PC-3 (cell line): Measurements from ENCODE around the gene NKD1. TPM values are rescaled to one million over a fixed set of nuclear protein-coding genes. Genes with fewer than 3 reads are reported as not detected.

ENCODE experiments used
- ATAC-seq: fragments of 200-7000 bp; cut with Tn5 transposase; 2 replicates; pipeline ENCODE4 v1.9.1; 2020; ENCODE audit warnings: mild to moderate bottlenecking, moderate library complexity
- BruUV-seq: library from RNA; stranded (reverse); fragments of 400-500 nt; replicated peaks from 2 replicates; lab custom pipeline; 2021; lab: Mats Ljungman, UMichigan
- CTCF ChIA-PET: fragments of 300-600 bp; sonication (Branson Sonifier 250); formaldehyde crosslinking; loops from one replicate; lab custom pipeline; 2022; ENCODE audit warnings: antibody characterized with exemption; lab: Charles Lee
- POLR2A ChIA-PET: fragments of 300-600 bp; sonication (Branson Sonifier 250); formaldehyde crosslinking; loops from one replicate; lab custom pipeline; 2022; ENCODE audit warnings: antibody characterized with exemption; ENCODE audit not compliant: unreplicated experiment; lab: Charles Lee
- DNase-seq: peaks from one replicate; pipeline ENCODE4 v3.0.0-alpha.2; 2015
- H2AFZ ChIP-seq: fragments of 300-600 bp; sonication (generic); 2 replicates; pipeline ENCODE4 v1.6.0; 2016; ENCODE audit warnings: antibody characterized with exemption, low read length
- H3F3A ChIP-seq: fragments of 300-600 bp; sonication (generic); one replicate; pipeline ENCODE4 v1.6.0; 2017; ENCODE audit warnings: antibody characterized with exemption, low read length, control low read depth, mild to moderate bottlenecking; ENCODE audit not compliant: unreplicated experiment
- H3K27ac ChIP-seq: fragments of 300-600 bp; sonication (generic); 2 replicates; pipeline ENCODE4 v1.5.1; 2016; ENCODE audit warnings: mild to moderate bottlenecking, low read length
- H3K27me3 ChIP-seq: fragments of 300-600 bp; sonication (generic); 2 replicates; pipeline ENCODE4 v1.6.1; 2016; ENCODE audit warnings: low read length, mixed read lengths
- H3K36me3 ChIP-seq: fragments of 300-600 bp; sonication (generic); 2 replicates; pipeline ENCODE4 v1.6.1; 2016; ENCODE audit warnings: low read depth, mixed run types, low read length, mixed read lengths
- H3K4me1 ChIP-seq: fragments of 300-600 bp; sonication (generic); 2 replicates; pipeline ENCODE4 v1.5.1; 2016; ENCODE audit warnings: low read length; ENCODE audit not compliant: insufficient read depth
- H3K4me2 ChIP-seq: fragments of 300-600 bp; sonication (generic); 2 replicates; pipeline ENCODE4 v1.6.0; 2016; ENCODE audit warnings: low read length
- H3K4me3 ChIP-seq: fragments of 300-600 bp; sonication (generic); 2 replicates; pipeline ENCODE4 v1.5.1; 2016; ENCODE audit warnings: mild to moderate bottlenecking, low read length, mixed read lengths
- H3K79me2 ChIP-seq: fragments of 300-600 bp; sonication (generic); 2 replicates; pipeline ENCODE4 v1.6.1; 2017; ENCODE audit warnings: low read length, mixed read lengths
- H3K9ac ChIP-seq: fragments of 300-600 bp; sonication (generic); 2 replicates; pipeline ENCODE4 v1.6.0; 2016; ENCODE audit warnings: mild to moderate bottlenecking, low read length
- H3K9me2 ChIP-seq: fragments of 300-600 bp; sonication (generic); replicated peaks from 2 replicates; pipeline ENCODE4 v1.6.1; 2016; ENCODE audit warnings: mixed run types, low read length, mixed read lengths
- H3K9me3 ChIP-seq: fragments of 300-600 bp; sonication (generic); 2 replicates; pipeline ENCODE4 v1.6.1; 2016; ENCODE audit warnings: low read length, mixed read lengths
- H4K20me1 ChIP-seq: fragments of 300-600 bp; sonication (generic); 2 replicates; pipeline ENCODE4 v1.6.1; 2016; ENCODE audit warnings: low read length, mixed read lengths
- EZH2 ChIP-seq: fragments of 300-600 bp; sonication (generic); IDR thresholded peaks from one replicate; pipeline ENCODE4 v1.6.1; 2017; ENCODE audit warnings: antibody characterized with exemption, mild to moderate bottlenecking, low read length; ENCODE audit not compliant: unreplicated experiment
- EZH2phosphoT487 ChIP-seq: fragments of 300-600 bp; sonication (generic); IDR thresholded peaks from 2 replicates; pipeline ENCODE4 v1.6.1; 2018; ENCODE audit warnings: mild to moderate bottlenecking, antibody characterized with exemption, low read length, borderline replicate concordance
- intact Hi-C: fragments of 100-400 bp; cut with micrococcal nuclease; formaldehyde crosslinking; loops from 2 replicates; pipeline ENCODE4 v1.9.0; 2023
- total RNA-seq: library from RNA; depleted of rRNA; stranded (reverse); fragments of >200 nt; gene quantifications from 2 replicates; pipeline ENCODE4 v1.2.3, GENCODE V29; 2014
- TF ChIP-seq, protein P1 (sequence below): fragments of 300-600 bp; sonication (generic); conservative IDR thresholded peaks from 2 replicates; pipeline ENCODE4 v1.5.1; 2017; ENCODE audit warnings: antibody characterized with exemption, low read depth, mild to moderate bottlenecking, low read length

NKD1 gene
- total RNA-seq, 1 experiment from 2014 or later: 0.07 TPM

DNA sequence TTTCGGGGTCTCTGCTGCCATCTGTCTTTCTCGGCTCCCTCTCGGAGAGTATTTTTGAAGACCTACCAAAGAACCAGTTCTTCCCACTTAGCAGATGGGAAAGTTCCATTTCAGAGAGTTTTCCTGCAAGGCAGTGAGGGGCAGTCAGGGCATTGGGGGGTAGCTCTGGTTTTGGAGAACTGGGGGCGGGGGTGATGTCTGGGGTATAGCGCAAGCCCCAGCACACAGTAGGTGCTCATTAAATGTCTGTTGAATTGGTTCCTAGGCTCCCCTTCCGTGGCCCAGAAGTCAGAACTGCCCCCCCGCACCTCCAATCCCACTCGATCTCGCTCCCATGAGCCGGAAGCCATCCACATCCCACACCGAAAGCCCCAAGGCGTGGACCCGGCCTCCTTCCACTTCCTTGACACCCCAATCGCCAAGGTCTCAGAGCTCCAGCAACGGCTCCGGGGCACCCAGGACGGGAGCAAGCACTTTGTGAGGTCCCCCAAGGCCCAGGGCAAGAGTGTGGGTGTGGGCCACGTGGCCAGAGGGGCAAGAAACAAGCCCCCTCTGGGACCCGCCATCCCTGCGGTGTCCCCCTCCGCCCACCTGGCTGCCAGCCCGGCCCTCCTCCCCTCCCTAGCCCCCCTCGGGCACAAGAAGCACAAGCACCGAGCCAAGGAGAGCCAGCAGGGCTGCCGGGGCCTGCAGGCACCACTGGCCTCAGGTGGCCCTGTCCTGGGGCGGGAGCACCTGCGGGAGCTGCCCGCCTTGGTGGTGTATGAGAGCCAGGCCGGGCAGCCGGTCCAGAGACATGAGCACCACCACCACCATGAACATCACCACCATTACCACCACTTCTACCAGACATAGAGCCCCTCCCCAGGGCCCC, 85.0 kb downstream of the NKD1 start:
- H3K4me2 ChIP-seq: no peak overlapping the region
- no peak overlapping the region for H3K27ac ChIP-seq
- H3K36me3 ChIP-seq: no peaks in the 10 kb centered on the region
- no peak overlapping the region for H3K9ac ChIP-seq
- H3K9me2 ChIP-seq: no peaks in the 10 kb centered on the region
- intact Hi-C loops: no loop called here
- ChIA-PET CTCF (no interaction called here), POLR2A (no interaction called here)
- H3K79me2 ChIP-seq: no peaks in the 10 kb centered on the region
- H3F3A ChIP-seq: no peaks in the 10 kb centered on the region
- no peak for ATAC-seq
- peaks cover 10% of the 10 kb centered on the region for H3K4me1 ChIP-seq
- TF ChIP-seq, protein P1, sequence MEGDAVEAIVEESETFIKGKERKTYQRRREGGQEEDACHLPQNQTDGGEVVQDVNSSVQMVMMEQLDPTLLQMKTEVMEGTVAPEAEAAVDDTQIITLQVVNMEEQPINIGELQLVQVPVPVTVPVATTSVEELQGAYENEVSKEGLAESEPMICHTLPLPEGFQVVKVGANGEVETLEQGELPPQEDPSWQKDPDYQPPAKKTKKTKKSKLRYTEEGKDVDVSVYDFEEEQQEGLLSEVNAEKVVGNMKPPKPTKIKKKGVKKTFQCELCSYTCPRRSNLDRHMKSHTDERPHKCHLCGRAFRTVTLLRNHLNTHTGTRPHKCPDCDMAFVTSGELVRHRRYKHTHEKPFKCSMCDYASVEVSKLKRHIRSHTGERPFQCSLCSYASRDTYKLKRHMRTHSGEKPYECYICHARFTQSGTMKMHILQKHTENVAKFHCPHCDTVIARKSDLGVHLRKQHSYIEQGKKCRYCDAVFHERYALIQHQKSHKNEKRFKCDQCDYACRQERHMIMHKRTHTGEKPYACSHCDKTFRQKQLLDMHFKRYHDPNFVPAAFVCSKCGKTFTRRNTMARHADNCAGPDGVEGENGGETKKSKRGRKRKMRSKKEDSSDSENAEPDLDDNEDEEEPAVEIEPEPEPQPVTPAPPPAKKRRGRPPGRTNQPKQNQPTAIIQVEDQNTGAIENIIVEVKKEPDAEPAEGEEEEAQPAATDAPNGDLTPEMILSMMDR: no peak
- TF ChIP-seq EZH2phosphoT487 (no peak), EZH2 (no peak)
- H3K9me3 ChIP-seq: no peaks in the 10 kb centered on the region
- no peak overlapping the region for H3K4me3 ChIP-seq
- no peaks in the 10 kb centered on the region for H4K20me1 ChIP-seq
- H2AFZ ChIP-seq: no peak overlapping the region
- DNase-seq: no peak
- no TSS peak for BruUV-seq
- H3K27me3 ChIP-seq: peaks cover 4% of the 10 kb centered on the region; the same call in 1 of the 2 replicates

DNA sequence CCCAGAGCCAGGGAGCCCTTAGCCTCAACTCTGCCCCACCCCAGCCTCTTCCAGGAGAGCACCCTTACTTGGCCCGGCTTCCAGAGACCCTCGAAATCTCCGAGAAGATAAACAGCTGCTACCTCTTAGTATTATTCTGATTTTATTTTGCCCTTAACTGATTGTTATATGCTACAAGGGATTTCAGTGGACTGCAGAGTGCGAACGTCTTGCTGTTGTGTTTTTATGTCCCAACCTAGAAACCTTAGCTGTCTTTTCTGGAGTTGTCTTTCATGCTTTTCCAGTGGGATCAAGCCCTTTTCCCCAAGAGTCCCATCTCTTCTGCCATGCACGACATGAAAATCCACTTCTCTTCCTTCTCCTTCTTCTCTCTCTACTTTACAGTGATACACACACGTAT, 85.9 kb downstream of the NKD1 start:
- no peaks in the 10 kb centered on the region for H3K36me3 ChIP-seq
- no peaks in the 10 kb centered on the region for H3K9me3 ChIP-seq
- H2AFZ ChIP-seq: no peak overlapping the region
- H3K4me3 ChIP-seq: no peak overlapping the region
- ATAC-seq (no peak), DNase-seq (no peak)
- intact Hi-C loops: no loop called here
- BruUV-seq: no TSS peak
- no peaks in the 10 kb centered on the region for H4K20me1 ChIP-seq
- no peaks in the 10 kb centered on the region for H3F3A ChIP-seq
- ChIA-PET CTCF (no interaction called here), POLR2A (no interaction called here)
- H3K27ac ChIP-seq: no peak overlapping the region
- TF ChIP-seq EZH2: no peak
- TF ChIP-seq EZH2phosphoT487: no peak
- peaks cover 4% of the 10 kb centered on the region; the same call in 1 of the 2 replicates for H3K27me3 ChIP-seq
- H3K9ac ChIP-seq: no peak overlapping the region
- H3K4me2 ChIP-seq: no peak overlapping the region
- no peaks in the 10 kb centered on the region for H3K79me2 ChIP-seq
- H3K9me2 ChIP-seq: no peaks in the 10 kb centered on the region
- H3K4me1 ChIP-seq: peaks cover 10% of the 10 kb centered on the region

DNA sequence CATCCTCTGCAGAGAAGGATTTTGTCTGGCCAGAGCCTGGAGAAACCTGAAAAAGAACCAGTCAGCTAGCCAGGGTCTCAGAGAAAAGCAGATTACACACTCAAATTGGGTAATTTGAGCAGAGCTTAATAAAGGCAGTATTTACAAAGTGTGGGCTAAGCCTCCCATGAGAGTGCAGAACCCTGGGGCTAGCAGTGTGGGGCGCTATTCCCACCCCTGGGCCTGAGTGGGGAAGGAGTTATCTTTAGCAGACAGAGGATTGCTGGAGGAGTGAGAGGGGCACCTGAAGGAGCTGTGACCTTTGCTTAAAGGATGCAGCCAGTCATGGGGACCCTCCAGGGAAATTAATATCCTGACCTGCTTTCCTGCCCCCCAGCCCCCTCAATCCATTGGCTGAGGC, 86.8 kb downstream of the NKD1 start:
- POLR2A ChIA-PET: no interaction called here
- no TSS peak for BruUV-seq

More for the DNA sequence above, 86.8 kb downstream of the NKD1 start:
- H3K27me3 ChIP-seq: peaks cover 6% of the 10 kb centered on the region; the same call in 1 of the 2 replicates
- no peak overlapping the region for H3K27ac ChIP-seq
- H3K9ac ChIP-seq: no peak overlapping the region
- ATAC-seq (no peak), DNase-seq (no peak)
- H2AFZ ChIP-seq: no peak overlapping the region
- CTCF ChIA-PET: no interaction called here
- H3K4me3 ChIP-seq: no peak overlapping the region
- intact Hi-C loops: no loop called here
- no peaks in the 10 kb centered on the region for H3F3A ChIP-seq
- no peaks in the 10 kb centered on the region for H4K20me1 ChIP-seq
- TF ChIP-seq, protein P1: no peak
- TF ChIP-seq EZH2 (no peak), EZH2phosphoT487 (no peak)
- no peaks in the 10 kb centered on the region for H3K9me2 ChIP-seq
- H3K4me1 ChIP-seq: peaks cover 10% of the 10 kb centered on the region
- no peaks in the 10 kb centered on the region for H3K36me3 ChIP-seq
- no peaks in the 10 kb centered on the region for H3K79me2 ChIP-seq
- H3K4me2 ChIP-seq: no peak overlapping the region
- no peaks in the 10 kb centered on the region for H3K9me3 ChIP-seq
